Liver (tissue), 9 donors: Measurements from ENCODE around the gene EDC3. TPM values are rescaled to one million over a fixed set of nuclear protein-coding genes. Genes with fewer than 3 reads are reported as not detected.

Experiments
- DNase-seq: peaks from one replicate; pipeline ENCODE4 v3.0.0-alpha.2; 2017; ENCODE audit warnings: low spot score
- H3K27ac ChIP-seq, 2 donors: one replicate each; pipeline ENCODE4 v1.7.0; 2013; ENCODE audit warnings: inconsistent platforms in 2 of 2, low read length in 2 of 2, control low read depth in 1 of 2, low read depth in 1 of 2, mild to moderate bottlenecking in 1 of 2
- H3K27me3 ChIP-seq, 4 donors: one replicate each; pipeline versions ENCODE4 v1.6.1 to v1.7.0; 2013; ENCODE audit warnings: low read length in 3 of 4, inconsistent platforms in 1 of 4, mild to moderate bottlenecking in 1 of 4, moderate library complexity in 1 of 4; ENCODE audit not compliant: control insufficient read depth in 4 of 4, insufficient read depth in 4 of 4
- H3K36me3 ChIP-seq, 4 donors: one replicate each; pipeline versions ENCODE4 v1.6.1 to v1.7.0; 2013; ENCODE audit warnings: low read length in 3 of 4, mild to moderate bottlenecking in 3 of 4, low read depth in 1 of 4, moderate library complexity in 1 of 4; ENCODE audit not compliant: control insufficient read depth in 4 of 4, insufficient read depth in 3 of 4
- H3K4me1 ChIP-seq, 4 donors: one replicate each; pipeline versions ENCODE4 v1.6.1 to v1.7.0; 2013; ENCODE audit warnings: low read length in 3 of 4, mild to moderate bottlenecking in 3 of 4, moderate library complexity in 1 of 4; ENCODE audit not compliant: control insufficient read depth in 4 of 4, insufficient read depth in 4 of 4
- H3K4me3 ChIP-seq, 3 donors: one replicate each; pipeline versions ENCODE4 v1.6.1 to v1.7.0; 2013; ENCODE audit warnings: low read length in 3 of 3, control low read depth in 1 of 3, low read depth in 1 of 3, mild to moderate bottlenecking in 1 of 3
- H3K9ac ChIP-seq, 2 donors: one replicate each; pipeline ENCODE4 v1.7.0; 2013; ENCODE audit warnings: low read length in 2 of 2, mild to moderate bottlenecking in 2 of 2, moderate library complexity in 2 of 2, control low read depth in 1 of 2, low read depth in 1 of 2
- H3K9me3 ChIP-seq, 4 donors: one replicate each; pipeline versions ENCODE4 v1.6.1 to v1.7.0; 2013; ENCODE audit warnings: low read length in 3 of 4; ENCODE audit not compliant: control insufficient read depth in 4 of 4
- CTCF ChIP-seq: fragments of 150-350 bp; IDR thresholded peaks from 2 replicates; pipeline ENCODE4 v1.5.1; 2017; ENCODE audit warnings: improper control_type of control experiment, low read depth, low read length; ENCODE audit not compliant: missing input control
- EGR1 ChIP-seq, 2 donors: IDR thresholded peaks; 2 replicates each; pipeline ENCODE4 v1.6.1; 2016 to 2018; ENCODE audit warnings: antibody characterized with exemption in 2 of 2, low read depth in 2 of 2
- FOXA1 ChIP-seq: IDR thresholded peaks from 2 replicates; pipeline ENCODE4 v1.6.1; 2016; ENCODE audit warnings: antibody characterized with exemption
- FOXA2 ChIP-seq: IDR thresholded peaks from 2 replicates; pipeline ENCODE4 v1.6.1; 2016; ENCODE audit warnings: antibody characterized with exemption
- GABPA ChIP-seq, 2 donors: IDR thresholded peaks in 1 of 2; conservative IDR thresholded peaks in 1 of 2; 2 replicates each; pipeline ENCODE4 v1.6.1; 2016; ENCODE audit warnings: antibody characterized with exemption in 2 of 2, mild to moderate bottlenecking in 1 of 2, moderate library complexity in 1 of 2
- HNF4A ChIP-seq, 2 donors: conservative IDR thresholded peaks; 2 replicates each; pipeline ENCODE4 v1.6.1; 2016; ENCODE audit warnings: antibody characterized with exemption in 2 of 2, mild to moderate bottlenecking in 2 of 2
- HNF4G ChIP-seq: IDR thresholded peaks from 2 replicates; pipeline ENCODE4 v1.6.1; 2016; ENCODE audit warnings: antibody characterized with exemption
- JUND ChIP-seq, 2 donors: IDR thresholded peaks; 2 replicates each; pipeline ENCODE4 v1.6.1; 2016; ENCODE audit warnings: antibody characterized with exemption in 2 of 2
- MAX ChIP-seq: IDR thresholded peaks from 2 replicates; pipeline ENCODE4 v1.6.1; 2016; ENCODE audit warnings: antibody characterized with exemption
- NR2F2 ChIP-seq: IDR thresholded peaks from 2 replicates; pipeline ENCODE4 v1.6.1; 2016; ENCODE audit warnings: antibody characterized with exemption
- RAD21 ChIP-seq, 2 donors: IDR thresholded peaks; 2 replicates each; pipeline ENCODE4 v1.6.1; 2016; ENCODE audit warnings: antibody characterized with exemption in 2 of 2, mild to moderate bottlenecking in 2 of 2
- REST ChIP-seq: IDR thresholded peaks from 2 replicates; pipeline ENCODE4 v1.6.1; 2016; ENCODE audit warnings: antibody characterized with exemption, mild to moderate bottlenecking
- RXRA ChIP-seq, 2 donors: IDR thresholded peaks; 2 replicates each; pipeline ENCODE4 v1.6.1; 2017 to 2018; ENCODE audit warnings: antibody characterized with exemption in 2 of 2, mild to moderate bottlenecking in 1 of 2
- SP1 ChIP-seq: IDR thresholded peaks from 2 replicates; pipeline ENCODE4 v1.6.1; 2018; ENCODE audit warnings: antibody characterized with exemption, mild to moderate bottlenecking
- TAF1 ChIP-seq: conservative IDR thresholded peaks from 2 replicates; pipeline ENCODE4 v1.6.1; 2016; ENCODE audit warnings: antibody characterized with exemption, mild to moderate bottlenecking
- WGBS: extraction: QIAGEN DNeasy Blood & Tissue Kit; methylation state at CpG from one replicate; pipeline ENCODE4 v1.1.7; 2013; 5-methylcytosine and 5-hydroxymethylcytosine counted together
- polyA plus RNA-seq, 2 donors: library from polyadenylated mRNA; stranded (reverse) in 1 of 2; unstranded in 1 of 2; fragments of 200-250 nt in 1 of 2; fragments of >200 nt in 1 of 2; fragmentation: Nextera tagmentation in 1 of 2; extraction: Ambion mirVana in 1 of 2; gene quantifications; one replicate each; pipeline versions ENCODE4 v1.2.1 to v1.2.3, GENCODE V29; 2013 to 2015
- total RNA-seq, 2 donors: library from RNA; depleted of rRNA; stranded (reverse); fragments of >200 nt; gene quantifications; one replicate each; pipeline ENCODE4 v1.2.3, GENCODE V29; 2014
- TF ChIP-seq, protein P1 (sequence below): IDR thresholded peaks from 2 replicates; pipeline ENCODE4 v1.6.1; 2016; ENCODE audit warnings: antibody characterized with exemption
- donor health status: healthy.
- donor health status: healthy.
- donor health status: healthy.
- donor health status: healthy.
- donor health status: healthy.

EDC3 gene
- total and polyA plus RNA-seq, 4 donors: 5.8 to 9.5 (median 7.4) TPM

DNA sequence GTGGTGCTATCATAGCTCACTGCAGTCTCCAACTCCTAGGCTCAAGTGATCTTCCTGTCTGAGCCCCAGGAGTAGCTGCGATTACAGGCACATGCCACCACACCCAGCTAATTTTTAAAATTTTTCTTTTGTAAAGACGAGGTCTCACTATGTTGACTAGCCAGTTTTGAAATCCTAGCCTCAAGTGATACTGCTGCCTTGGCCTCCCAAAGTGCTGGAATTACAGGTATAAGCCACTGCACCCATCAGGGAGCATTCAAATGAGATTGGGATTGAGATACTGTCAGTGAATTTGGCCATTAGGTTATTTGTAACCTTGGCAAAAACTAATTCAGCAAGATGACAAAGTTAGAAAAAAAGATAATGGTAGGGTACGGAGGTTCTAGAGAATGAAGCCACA is 21.7 kb downstream of the EDC3 start (continued):
- TF ChIP-seq, protein P1, sequence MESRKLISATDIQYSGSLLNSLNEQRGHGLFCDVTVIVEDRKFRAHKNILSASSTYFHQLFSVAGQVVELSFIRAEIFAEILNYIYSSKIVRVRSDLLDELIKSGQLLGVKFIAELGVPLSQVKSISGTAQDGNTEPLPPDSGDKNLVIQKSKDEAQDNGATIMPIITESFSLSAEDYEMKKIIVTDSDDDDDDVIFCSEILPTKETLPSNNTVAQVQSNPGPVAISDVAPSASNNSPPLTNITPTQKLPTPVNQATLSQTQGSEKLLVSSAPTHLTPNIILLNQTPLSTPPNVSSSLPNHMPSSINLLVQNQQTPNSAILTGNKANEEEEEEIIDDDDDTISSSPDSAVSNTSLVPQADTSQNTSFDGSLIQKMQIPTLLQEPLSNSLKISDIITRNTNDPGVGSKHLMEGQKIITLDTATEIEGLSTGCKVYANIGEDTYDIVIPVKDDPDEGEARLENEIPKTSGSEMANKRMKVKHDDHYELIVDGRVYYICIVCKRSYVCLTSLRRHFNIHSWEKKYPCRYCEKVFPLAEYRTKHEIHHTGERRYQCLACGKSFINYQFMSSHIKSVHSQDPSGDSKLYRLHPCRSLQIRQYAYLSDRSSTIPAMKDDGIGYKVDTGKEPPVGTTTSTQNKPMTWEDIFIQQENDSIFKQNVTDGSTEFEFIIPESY: no peak
- TF ChIP-seq SP1: no peak
- no peak for TF ChIP-seq RAD21 (IDR thresholded peaks at IDR 0.05)

GRCh38 chr15:74669627-74670026 is 26.2 kb downstream of the EDC3 start:
- Histone ChIP-seq H3K9me3 (no peaks in the 10 kb centered on the region), H3K4me1 (peaks cover 0 to 9% (median 3%) of the 10 kb centered on the region in 4 donors), H3K27ac (no peak overlapping the region), H3K36me3 (peaks cover 1 to 29% (median 15%) of the 10 kb centered on the region in 4 donors), H3K27me3 (no peaks in the 10 kb centered on the region), H3K9ac (no peak overlapping the region), H3K4me3 (no peak overlapping the region)
- WGBS: 94% methylated on average over 4 of the region's 4 CpGs
- DNase-seq: no peak
- TF ChIP-seq FOXA2: no peak
- TF ChIP-seq TAF1: no peak
- TF ChIP-seq HNF4G: no peak
- no peak for TF ChIP-seq EGR1 (IDR thresholded peaks at IDR 0.05; ENCODE audit: low read depth in 2 of 2)
- no peak for TF ChIP-seq REST
- no peak for TF ChIP-seq FOXA1
- no peak for TF ChIP-seq SP1
- no peak for TF ChIP-seq JUND (IDR thresholded peaks at IDR 0.05)
- TF ChIP-seq CTCF: no peak
- no peak for TF ChIP-seq MAX
- no peak for TF ChIP-seq HNF4A (conservative IDR thresholded peaks at IDR 0.05)
- no peak for TF ChIP-seq NR2F2
- TF ChIP-seq GABPA (IDR thresholded peaks at IDR 0.05 in 1 of 2, conservative IDR thresholded peaks at IDR 0.05 in 1 of 2): no peak
- TF ChIP-seq RXRA (IDR thresholded peaks at IDR 0.05): no peak
- TF ChIP-seq, protein P1: no peak
- TF ChIP-seq RAD21 (IDR thresholded peaks at IDR 0.05): no peak
